Activated CD8-positive, alpha-beta memory T cell treated with anti-CD3 and anti-CD28 coated beads for 36 hours (primary cell): ENCODE measurements around the gene NSG1. TPM values are rescaled to one million over a fixed set of nuclear protein-coding genes. Genes with fewer than 3 reads are reported as not detected.
"Not testable (repeated sequence)": the region's sequence is repeated elsewhere in the genome, so short reads cannot be mapped to it uniquely, and the experiment has no call there.

Experiments
- CTCF ChIA-PET: fragments of 350-600 bp; sonication (Branson Sonifier 250); formaldehyde crosslinking; loops from one replicate; lab custom pipeline; 2021; ENCODE audit warnings: antibody characterized with exemption; lab: Charles Lee
- POLR2A ChIA-PET: fragments of 350-600 bp; sonication (Branson Sonifier 250); formaldehyde crosslinking; loops from one replicate; lab custom pipeline; 2021; ENCODE audit warnings: antibody characterized with exemption; lab: Charles Lee
- total RNA-seq, 2 experiments: library from RNA; stranded (reverse); gene quantifications; one replicate each; pipeline ENCODE4 v1.2.3, GENCODE V29; 2021

The NSG1 gene, protein sequence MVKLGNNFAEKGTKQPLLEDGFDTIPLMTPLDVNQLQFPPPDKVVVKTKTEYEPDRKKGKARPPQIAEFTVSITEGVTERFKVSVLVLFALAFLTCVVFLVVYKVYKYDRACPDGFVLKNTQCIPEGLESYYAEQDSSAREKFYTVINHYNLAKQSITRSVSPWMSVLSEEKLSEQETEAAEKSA
- total RNA-seq: 10 to 100 TPM; 11.7 to 12.0 TPM

DNA sequence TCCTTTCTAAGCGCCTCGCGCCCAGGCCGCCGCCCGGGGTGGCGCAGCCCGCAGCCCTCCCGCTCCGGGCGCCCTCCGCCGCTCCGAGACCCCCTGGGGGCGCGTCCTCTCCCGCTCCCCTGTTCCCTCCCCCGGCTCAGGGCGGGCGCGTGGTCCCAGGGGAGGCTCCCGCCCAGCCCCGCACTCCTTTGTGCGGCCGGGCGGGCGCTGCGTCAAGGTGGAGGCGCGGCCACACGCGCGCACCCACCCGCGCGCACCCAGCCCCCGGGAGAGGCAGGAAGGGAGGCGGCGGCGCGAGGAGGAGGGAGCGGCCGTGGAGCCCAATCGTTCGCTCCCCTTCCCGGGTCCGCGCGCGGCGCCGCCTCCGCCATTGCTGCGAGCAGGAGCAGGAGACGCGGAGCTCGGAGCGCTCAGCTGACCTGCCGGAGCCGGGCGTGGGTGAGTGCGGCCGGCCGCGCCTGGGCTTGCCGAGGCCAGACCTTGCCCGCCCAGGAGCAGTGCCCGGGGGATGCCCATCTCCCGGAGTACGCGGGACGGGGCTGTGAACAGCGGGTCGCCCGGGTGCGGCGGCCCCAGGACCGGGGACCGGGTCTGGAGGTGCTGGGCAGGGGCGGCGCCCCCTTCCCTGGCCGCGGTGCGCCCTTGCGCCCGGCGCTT, at the start of gene NSG1:
NSG1 (plus strand) TSS at position 367 of the 657 bp plus-strand sequence. CDS start 528 bp downstream, outside the sequence.
- POLR2A ChIA-PET: no interaction called here
- CTCF ChIA-PET: no interaction called here

DNA sequence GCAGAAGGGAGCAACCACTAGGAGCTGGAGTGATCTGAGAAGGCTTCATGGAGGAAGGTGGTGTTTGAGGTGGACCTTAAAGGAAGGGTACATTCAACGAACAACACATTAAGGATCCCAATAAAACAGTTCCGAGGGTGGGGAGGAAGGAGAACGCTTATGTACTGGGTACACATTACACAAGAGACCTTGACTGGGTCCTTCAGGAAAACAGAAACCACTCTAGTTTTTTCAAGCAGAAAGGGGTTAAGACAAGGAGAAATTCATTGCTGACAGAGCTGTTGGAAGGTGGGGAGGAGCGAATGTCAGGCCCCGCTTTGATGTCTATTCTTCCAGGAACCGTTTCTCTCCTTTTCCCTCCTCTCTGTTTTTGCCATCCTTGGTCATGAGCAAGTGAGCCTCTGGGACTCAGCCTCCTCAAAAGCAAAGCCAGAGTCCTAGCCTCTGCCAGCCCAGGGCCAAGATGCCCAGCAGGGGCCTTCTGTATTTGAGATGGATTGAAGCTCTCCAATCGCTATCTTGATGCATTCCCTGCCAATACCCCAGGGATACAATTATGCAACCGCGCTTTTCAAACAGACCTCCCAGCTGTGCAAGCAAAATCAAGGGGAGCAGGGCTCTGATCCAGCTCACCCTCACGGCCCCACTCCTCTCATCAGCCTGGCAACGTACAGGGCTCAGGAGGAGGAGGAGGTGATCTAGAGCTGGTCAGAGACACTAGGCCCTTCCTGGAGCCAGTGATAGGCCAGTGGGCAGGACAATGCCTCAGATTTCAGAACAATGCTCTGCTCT, 48.5 kb upstream of the NSG1 start:
- POLR2A ChIA-PET: no interaction called here
- CTCF ChIA-PET: no interaction called here

DNA sequence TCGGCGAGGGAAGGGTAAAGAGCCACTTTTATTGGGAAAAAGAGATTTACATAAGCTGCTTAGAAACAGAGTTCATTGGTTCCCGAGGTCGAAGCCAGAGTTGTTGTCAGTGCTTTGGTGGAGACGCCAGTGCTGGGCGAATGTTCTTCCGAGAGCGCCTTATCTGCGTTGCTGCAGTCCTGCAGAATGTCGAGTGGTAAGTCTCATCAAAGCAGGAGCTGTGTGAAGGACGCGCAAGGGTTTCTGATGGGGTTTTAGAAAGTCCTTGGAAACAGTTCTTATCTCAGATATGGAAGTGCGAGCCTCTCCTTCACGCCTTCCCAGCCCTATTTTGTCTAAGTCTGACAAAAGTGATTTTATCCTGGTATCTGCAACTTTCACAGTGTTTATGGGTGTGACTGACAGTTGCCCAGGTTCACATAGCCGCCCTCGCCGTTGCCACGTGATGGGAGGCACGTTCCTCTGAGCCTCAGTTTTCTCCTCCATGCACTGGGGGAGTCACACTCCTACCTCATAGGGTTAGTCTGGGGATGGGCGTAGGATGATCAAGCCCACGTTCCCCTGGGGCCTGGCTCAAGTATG, 47.3 kb upstream of the NSG1 start:
- ChIA-PET CTCF (no interaction called here), POLR2A (no interaction called here)

DNA sequence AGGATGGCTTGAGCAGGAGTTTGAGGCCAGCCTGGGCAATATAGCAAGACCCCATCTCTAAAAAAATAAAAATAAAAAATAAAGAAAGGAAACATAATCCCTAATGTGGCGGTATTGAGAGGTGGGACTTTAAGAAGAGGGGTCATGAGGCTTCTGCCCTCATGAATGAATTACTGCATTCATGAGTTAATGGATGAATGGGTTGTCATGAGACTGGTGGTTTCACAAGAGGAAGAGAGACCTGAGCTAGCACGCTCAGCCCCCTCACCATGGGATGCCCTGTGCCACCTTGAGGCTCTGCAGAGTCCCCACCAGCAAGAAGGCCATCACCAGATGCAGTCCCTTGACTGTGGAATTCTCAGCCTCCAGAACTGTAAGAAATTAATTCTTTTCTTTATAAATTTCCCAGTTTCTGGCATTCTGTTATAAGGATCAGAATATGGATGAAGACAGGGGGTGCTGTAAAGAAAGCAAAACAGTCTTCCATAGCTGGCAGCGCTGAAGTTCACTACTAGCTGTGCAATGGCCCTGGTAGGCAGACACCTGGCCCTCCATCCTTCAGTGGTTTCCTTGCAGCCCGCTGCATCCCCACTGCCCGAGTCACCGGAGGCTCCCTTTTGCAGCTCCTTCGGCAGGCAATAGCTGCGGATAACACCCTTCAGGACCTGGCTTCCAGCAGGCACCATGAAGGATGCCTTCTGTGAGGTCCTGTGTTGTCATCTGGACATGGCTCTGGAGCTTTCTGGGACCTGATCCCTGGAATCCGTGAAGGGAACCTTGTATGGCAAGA, 44.8 kb upstream of the NSG1 start:
- CTCF ChIA-PET: no interaction called here

DNA sequence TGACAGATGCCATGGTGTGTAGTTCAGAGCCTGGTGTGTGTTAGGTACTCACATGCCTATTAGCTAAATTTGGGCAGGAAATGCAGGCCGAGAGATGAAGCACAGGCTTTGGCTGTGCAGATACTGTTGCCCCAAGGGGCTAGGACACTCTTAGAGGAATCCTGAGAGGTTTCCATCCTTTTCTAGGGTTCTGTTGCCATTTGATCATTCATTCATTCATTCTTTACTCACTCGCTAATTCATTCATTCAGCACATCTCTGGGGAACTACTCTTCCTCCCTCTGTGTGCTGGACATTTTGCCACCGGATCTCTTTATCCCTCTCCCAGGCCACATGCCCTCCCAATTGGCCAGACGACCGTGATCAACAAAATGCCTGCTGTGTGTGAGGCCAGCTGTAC, 43.9 kb upstream of the NSG1 start:
- ChIA-PET CTCF (no interaction called here), POLR2A (interaction anchor here (0.5 kb wide), 1 partner anchor 36 kb away, joined by 3 read pairs; no protein-coding TSS in a partner anchor)

More for the DNA sequence above, 44.8 kb upstream of the NSG1 start:
- POLR2A ChIA-PET: interaction anchor here (0.5 kb wide), 1 partner anchor 37 kb away, joined by 3 read pairs; no protein-coding TSS in a partner anchor

DNA sequence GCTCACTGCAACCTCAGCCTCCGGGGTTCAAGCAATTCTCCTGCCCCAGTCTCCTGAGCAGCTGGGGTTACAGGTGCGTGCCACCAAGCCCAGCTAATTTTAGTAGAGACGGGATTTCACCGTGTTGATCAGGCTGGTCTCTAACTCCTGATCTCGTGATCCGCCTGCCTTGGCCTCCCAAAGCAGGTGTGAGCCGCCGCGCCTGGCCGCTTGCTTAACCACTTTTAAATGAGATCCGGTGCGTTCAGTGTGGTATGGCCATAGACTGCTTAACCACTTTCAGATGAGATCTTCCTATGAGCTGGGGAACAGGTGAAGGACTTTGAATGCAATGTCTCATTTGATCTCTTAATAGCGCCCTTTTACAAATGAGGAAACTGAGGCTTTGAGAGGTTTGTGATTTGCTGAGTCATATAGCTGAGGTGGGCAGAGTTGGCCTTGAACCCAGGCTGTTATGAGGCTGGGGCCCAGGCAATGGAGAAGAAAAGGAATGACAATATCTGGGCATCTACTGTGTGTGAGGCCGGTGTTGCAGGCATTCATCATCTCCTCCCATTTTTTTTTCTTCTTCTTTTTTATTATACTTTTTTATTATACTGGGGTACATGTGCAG, 41.9 kb upstream of the NSG1 start:
- ChIA-PET CTCF (no interaction called here), POLR2A (no interaction called here)

DNA sequence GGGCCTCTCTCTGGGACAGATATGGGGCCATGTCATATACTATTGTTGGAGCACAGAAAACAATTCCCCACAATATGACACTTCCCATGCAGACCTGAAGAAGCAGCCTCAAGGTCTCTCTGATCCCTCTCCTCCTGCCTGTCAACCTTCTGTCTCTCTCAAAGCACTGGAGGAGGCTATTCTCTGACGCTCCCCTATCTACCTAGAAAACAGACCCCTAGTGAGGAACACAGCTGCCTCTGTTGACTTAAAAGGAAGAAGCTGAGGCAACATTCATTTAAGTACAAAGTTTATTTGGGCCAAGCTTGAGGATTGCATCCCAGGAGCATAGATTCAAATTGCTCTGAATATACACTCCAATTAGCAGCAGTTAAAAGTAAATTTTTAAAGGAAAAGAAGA, 39.3 kb upstream of the NSG1 start:
- ChIA-PET CTCF (no interaction called here), POLR2A (no interaction called here)

DNA sequence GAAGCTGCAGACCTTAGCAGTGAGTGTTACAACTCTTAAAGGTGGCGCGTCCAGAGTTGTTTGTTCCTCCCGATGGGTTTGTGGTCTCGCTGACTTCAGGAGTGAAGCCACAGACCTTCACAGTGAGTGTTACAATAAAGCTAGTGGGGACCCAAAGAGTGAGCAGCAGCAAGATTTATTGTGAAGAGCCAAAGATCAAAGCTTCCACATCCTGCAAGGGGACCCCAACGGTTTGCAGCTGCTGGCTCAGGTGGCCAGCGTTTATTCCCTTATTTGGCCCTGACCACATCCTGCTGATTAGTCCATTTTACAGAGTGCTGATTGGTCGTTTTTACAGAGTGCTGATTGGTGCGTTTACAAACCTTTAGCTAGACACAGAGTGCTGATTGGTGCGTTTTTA, 38.3 kb upstream of the NSG1 start:
- CTCF ChIA-PET, POLR2A ChIA-PET: not testable (repeated sequence)

DNA sequence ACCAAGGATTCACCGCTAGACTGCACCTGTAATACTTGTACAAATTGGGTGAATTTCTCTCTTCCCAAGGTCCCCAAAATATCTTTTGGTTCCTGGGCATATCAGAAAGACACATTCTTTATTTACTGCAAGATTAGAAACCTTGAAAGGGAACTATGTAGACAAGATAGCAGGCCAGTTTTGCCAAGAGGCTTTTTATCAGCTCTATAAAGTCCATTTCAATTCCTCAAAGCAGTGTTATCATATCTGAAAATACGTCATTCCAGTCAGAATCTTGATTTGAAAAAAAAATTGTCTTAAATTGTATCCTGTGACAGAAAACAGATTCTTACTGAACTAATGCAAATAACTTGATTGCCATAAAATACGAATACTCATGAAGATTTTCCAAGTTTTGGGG, 37.0 kb upstream of the NSG1 start:
- POLR2A ChIA-PET: no interaction called here
- CTCF ChIA-PET: no interaction called here

DNA sequence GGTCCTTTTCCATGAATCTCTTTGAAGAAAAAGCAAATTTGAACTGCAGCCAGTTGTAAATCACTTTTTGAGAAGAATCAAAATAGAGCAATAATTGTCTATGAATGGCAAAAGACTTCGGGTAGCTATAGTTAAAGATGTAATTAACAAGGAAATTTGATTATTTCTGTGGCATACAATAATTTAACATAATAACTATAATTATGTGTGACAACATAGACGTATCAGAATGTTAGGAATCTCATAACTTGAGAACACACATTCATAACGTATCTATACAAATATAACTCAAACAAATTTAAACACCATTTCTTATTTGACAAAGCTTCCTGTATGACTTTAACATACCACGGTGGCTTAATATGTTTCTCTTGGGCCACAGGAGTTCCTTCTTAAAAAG, 36.0 kb upstream of the NSG1 start:
- CTCF ChIA-PET: no interaction called here
- POLR2A ChIA-PET: no interaction called here

DNA sequence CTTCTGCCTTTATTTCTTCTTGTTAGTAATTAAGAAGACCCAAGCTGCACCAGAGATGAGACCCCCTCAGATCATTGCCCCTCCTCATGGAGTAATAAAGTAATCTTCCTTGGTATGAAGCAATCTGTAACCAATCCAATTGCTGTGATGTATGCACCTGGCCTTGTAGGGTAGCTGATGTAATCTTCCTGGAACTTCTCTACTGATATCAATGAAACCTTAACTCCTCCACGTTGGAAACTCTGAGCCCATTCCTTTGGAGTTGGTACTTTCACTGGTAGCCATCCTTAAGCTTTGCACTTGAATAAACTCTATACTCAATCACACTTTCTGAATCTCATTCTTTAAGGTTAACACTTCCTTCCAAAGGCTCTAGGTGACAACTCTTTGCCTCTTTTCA, 31.6 kb upstream of the NSG1 start:
- ChIA-PET CTCF (no interaction called here), POLR2A (no interaction called here)

DNA sequence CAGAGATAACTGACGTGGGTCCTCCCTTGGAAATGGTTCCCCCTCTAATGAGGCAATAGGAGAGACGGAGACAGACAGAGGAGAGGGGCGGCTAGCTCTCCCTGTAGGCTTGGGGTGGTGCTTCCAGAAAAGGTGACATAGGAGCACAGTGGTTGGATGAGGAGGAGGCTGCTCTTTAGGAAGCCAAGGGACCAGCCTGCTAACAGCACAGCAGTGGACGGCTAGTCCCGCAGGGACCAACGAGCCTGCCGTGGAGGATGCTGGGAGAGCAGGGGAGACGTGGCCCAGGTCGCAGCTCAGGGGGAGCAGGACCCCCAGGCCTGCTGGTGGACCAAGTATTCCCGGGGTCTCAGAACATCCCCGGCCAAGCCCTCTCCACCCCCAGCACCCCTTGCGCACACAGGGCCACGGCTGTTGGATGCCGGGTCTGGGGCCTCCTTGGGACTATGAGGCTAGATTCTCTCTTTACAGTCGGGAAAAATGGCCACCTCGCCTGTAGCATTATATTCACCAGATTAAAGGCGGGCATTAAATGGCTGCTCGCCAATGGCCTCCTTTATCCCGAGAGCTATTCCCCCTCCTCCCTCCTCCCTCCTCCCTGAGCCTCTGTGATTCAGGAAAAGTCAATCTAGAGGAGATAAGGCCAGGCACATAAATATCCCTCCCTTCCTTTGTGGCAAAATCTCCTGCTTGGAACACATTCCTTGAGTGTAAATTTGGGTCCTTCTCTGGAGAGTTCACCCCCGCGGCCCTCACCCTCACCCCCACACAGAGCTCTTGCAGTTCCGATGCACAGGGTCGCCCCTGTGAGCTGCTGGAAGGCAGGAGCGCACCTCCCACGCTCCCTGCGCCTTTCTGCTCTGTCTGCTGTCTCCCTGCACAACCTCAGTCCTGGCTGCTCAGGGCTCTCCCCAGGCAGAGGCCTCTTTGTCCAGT, 30.5 kb upstream of the NSG1 start:
- ChIA-PET CTCF (interaction anchor here (0.6 kb wide), 1 partner anchor 137 kb away, joined by 3 read pairs; no protein-coding TSS in a partner anchor), POLR2A (no interaction called here)

DNA sequence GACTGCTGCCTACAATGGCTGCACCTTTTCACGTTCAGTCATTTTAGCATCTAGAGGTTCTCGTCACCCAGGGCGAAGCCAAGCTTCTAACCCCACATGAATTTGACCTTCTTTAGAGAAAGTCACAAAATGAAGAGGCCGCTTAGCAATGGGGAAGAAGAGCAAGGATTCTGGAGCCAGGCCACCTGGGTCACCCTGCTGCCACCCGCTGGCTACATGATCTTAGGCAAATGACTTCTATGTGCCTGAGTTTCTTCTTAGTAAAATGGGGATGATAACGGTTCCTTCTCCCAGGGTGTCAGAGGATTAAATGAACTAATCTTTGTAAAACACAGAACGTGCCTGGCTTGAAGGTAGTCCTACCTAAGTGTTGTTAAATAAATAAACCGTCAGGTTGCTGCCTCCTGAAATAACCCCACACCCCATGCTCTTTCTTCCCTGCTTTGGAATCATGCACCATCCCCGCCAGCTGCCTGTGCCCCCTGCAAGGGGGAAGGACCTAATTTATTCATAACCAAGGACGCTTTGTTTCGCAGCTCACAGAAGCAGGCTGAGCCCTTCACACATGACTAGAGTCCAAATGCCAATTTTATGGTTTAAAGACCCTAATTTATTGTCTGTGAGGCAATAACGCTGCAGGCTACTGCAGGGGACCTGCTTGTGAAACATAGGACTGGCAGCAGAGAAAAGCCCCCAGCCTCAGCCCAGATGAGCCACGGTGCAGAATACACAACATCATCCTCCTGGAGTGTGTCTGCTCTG, 28.6 kb upstream of the NSG1 start:
- ChIA-PET CTCF (no interaction called here), POLR2A (no interaction called here)

DNA sequence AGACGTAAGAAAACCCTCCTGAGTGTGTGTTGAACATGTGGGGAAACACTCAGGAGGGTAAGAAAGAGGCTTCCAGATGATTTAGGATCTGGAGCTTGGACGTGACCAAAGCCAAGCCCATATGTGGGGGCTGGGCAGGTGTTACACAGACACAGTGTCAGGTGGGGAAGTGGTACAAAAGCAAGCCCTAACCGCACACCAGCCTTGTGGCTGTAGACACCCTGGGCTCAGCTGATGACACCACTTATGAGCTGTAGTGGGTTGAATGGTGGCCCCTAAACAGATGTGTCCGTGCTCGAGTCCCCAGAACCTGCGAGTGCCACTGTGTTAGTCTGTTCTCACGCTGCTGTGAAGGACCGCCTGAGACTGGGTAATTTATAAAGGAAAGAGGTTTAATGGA, 25.0 kb upstream of the NSG1 start:
- CTCF ChIA-PET: no interaction called here

DNA sequence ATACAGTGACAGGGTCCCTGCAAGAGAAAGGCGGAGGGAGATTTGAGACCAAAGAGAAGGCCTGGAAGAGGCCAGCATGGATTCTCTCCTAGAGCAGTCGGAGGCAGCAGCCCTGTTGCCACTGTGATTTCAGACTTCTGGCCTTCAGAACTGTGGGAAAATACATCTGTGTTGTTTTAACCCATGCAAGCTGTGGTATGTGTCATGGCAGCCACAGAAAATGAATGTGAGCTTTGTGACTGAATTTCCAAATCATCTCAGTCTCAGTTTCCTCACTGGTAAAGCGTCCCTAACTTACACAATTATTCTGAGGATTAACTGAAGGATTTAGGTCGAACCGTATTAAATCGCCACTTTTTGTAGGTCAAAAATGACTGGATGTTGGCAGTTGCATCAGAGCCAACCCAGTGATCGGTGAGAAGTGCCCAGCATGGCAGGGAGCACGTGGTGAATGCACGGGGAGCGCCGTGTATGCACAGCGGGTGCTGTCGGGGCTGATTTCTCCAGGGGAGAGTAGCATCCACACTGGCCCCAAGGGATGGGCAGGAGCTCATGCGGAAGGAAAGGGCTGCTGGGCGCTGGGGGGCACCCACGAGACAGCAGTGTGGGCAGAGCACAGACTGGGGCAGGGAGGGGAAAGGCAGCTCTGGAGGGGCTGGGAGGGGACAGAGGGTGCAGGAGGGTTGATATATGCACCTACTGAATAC, 23.8 kb upstream of the NSG1 start:
- CTCF ChIA-PET: no interaction called here

More for the DNA sequence above, 25.0 kb upstream of the NSG1 start:
- POLR2A ChIA-PET: no interaction called here

DNA sequence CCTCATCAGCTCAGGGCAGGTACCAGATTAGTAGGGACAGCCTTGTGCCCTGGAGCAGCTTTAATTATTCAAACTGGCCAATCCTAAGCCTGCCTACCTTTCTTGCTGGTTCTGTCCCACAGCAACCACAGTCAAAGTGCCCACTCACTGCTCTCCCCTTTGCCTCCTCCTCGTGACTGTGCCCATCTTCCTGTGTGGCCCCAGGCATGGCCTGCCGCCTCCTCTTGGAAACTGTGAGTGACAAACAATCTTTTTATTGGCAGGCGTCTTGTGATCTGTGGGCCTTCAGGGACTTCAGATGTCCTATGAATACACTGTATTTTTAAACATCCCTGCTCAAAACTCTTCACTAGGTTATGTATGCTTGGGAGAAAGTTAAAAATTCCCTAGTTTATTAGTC, 22.8 kb upstream of the NSG1 start:
- ChIA-PET POLR2A (no interaction called here), CTCF (no interaction called here)

More for the DNA sequence above, 23.8 kb upstream of the NSG1 start:
- POLR2A ChIA-PET: no interaction called here
